ENCODE data around the gene HFE.

The HFE gene

GRCh38 chr6:26086211-26086610 is 1.0 kb upstream of the HFE start:
- Mint-ChIP-seq H3K4me3 (peak overlapping the region; percentile 87), H3K36me3 (peaks cover 3% of the 10 kb centered on the region), H3K4me1 (ENCODE audit: low read depth) (peaks cover 31% of the 10 kb centered on the region), H3K27ac (peak overlapping the region; percentile 16), H3K9me3 (ENCODE audit: low read depth) (no peaks in the 10 kb centered on the region), H3K27me3 (peaks cover 2% of the 10 kb centered on the region)

DNA sequence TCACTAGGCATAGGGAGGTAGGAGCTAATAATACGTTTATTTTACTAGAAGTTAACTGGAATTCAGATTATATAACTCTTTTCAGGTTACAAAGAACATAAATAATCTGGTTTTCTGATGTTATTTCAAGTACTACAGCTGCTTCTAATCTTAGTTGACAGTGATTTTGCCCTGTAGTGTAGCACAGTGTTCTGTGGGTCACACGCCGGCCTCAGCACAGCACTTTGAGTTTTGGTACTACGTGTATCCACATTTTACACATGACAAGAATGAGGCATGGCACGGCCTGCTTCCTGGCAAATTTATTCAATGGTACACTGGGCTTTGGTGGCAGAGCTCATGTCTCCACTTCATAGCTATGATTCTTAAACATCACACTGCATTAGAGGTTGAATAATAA is 1.1 kb downstream of the HFE start:
- Mint-ChIP-seq H3K9me3 (ENCODE audit: low read depth) (no peaks in the 10 kb centered on the region), H3K36me3 (no peaks in the 10 kb centered on the region), H3K27me3 (no peaks in the 10 kb centered on the region), H3K27ac (no peak overlapping the region), H3K4me3 (peak overlapping the region; percentile 87), H3K4me1 (ENCODE audit: low read depth) (peaks cover 31% of the 10 kb centered on the region)

DNA sequence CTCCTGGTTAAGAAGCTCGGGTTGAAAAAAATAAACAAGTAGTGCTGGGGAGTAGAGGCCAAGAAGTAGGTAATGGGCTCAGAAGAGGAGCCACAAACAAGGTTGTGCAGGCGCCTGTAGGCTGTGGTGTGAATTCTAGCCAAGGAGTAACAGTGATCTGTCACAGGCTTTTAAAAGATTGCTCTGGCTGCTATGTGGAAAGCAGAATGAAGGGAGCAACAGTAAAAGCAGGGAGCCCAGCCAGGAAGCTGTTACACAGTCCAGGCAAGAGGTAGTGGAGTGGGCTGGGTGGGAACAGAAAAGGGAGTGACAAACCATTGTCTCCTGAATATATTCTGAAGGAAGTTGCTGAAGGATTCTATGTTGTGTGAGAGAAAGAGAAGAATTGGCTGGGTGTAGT is 2.0 kb downstream of the HFE start:
- Mint-ChIP-seq H3K36me3 (no peaks in the 10 kb centered on the region), H3K4me1 (ENCODE audit: low read depth) (peaks cover 31% of the 10 kb centered on the region), H3K9me3 (ENCODE audit: low read depth) (no peaks in the 10 kb centered on the region), H3K4me3 (no peak overlapping the region), H3K27ac (no peak overlapping the region), H3K27me3 (no peaks in the 10 kb centered on the region)

- Mint-ChIP-seq H3K36me3 (no peaks in the 10 kb centered on the region), H3K4me3 (no peak overlapping the region), H3K4me1 (ENCODE audit: low read depth) (peaks cover 14% of the 10 kb centered on the region), H3K27ac (no peak overlapping the region), H3K9me3 (ENCODE audit: low read depth) (no peaks in the 10 kb centered on the region), H3K27me3 (no peaks in the 10 kb centered on the region)
Observed at GRCh38 chr6:26092443-26092842, 5.2 kb downstream of the HFE start.

GRCh38 chr6:26094036-26094435 is 6.8 kb downstream of the HFE start:
- Mint-ChIP-seq H3K27me3 (no peaks in the 10 kb centered on the region), H3K36me3 (no peaks in the 10 kb centered on the region), H3K4me3 (no peak overlapping the region), H3K27ac (no peak overlapping the region), H3K4me1 (ENCODE audit: low read depth) (peaks cover 5% of the 10 kb centered on the region), H3K9me3 (ENCODE audit: low read depth) (no peaks in the 10 kb centered on the region)

DNA sequence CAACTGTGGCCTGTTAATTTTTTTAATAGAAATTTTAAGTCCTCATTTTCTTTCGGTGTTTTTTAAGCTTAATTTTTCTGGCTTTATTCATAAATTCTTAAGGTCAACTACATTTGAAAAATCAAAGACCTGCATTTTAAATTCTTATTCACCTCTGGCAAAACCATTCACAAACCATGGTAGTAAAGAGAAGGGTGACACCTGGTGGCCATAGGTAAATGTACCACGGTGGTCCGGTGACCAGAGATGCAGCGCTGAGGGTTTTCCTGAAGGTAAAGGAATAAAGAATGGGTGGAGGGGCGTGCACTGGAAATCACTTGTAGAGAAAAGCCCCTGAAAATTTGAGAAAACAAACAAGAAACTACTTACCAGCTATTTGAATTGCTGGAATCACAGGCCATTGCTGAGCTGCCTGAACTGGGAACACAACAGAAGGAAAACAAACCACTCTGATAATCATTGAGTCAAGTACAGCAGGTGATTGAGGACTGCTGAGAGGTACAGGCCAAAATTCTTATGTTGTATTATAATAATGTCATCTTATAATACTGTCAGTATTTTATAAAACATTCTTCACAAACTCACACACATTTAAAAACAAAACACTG is 10.1 kb downstream of the HFE start:
- Mint-ChIP-seq H3K4me3 (no peak overlapping the region), H3K36me3 (no peaks in the 10 kb centered on the region), H3K27me3 (no peaks in the 10 kb centered on the region), H3K4me1 (ENCODE audit: low read depth) (peaks cover 2% of the 10 kb centered on the region), H3K9me3 (ENCODE audit: low read depth) (no peaks in the 10 kb centered on the region), H3K27ac (no peak overlapping the region)

GRCh38 chr6:26103141-26103769 is 16.0 kb downstream of the HFE start:
- Mint-ChIP-seq H3K9me3 (ENCODE audit: low read depth) (no peaks in the 10 kb centered on the region), H3K27me3 (no peaks in the 10 kb centered on the region), H3K4me1 (ENCODE audit: low read depth) (peaks cover 18% of the 10 kb centered on the region), H3K27ac (peak overlapping the region; percentile 97), H3K36me3 (no peaks in the 10 kb centered on the region), H3K4me3 (peak overlapping the region; percentile 91)

DNA sequence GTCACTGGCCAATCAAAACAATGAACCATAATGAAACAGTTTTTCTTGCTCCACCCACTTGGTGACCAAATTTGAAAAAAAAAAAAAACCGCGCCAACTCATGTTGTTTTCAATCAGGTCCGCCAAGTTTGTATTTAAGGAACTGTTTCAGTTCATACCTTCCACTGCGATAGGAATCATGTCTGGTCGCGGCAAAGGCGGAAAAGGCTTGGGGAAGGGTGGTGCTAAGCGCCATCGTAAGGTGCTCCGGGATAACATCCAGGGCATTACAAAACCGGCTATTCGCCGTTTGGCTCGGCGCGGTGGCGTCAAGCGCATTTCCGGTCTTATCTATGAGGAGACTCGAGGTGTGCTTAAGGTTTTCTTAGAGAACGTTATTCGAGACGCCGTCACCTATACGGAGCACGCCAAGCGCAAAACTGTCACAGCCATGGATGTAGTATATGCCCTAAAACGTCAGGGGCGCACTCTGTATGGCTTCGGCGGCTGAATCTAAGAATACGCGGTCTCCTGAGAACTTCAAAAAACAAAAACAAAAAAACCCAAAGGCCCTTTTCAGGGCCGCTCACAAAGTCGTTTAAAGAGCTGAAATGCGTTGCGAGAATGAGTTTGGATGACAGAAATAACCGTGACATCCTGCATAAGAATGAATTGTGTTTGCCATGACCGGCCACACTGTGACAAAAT is 16.7 kb downstream of the HFE start:
- Mint-ChIP-seq H3K4me3 (peak overlapping the region; percentile 91), H3K9me3 (ENCODE audit: low read depth) (no peaks in the 10 kb centered on the region), H3K36me3 (no peaks in the 10 kb centered on the region), H3K4me1 (ENCODE audit: low read depth) (peaks cover 18% of the 10 kb centered on the region), H3K27ac (peak overlapping the region; percentile 97), H3K27me3 (no peaks in the 10 kb centered on the region)

DNA sequence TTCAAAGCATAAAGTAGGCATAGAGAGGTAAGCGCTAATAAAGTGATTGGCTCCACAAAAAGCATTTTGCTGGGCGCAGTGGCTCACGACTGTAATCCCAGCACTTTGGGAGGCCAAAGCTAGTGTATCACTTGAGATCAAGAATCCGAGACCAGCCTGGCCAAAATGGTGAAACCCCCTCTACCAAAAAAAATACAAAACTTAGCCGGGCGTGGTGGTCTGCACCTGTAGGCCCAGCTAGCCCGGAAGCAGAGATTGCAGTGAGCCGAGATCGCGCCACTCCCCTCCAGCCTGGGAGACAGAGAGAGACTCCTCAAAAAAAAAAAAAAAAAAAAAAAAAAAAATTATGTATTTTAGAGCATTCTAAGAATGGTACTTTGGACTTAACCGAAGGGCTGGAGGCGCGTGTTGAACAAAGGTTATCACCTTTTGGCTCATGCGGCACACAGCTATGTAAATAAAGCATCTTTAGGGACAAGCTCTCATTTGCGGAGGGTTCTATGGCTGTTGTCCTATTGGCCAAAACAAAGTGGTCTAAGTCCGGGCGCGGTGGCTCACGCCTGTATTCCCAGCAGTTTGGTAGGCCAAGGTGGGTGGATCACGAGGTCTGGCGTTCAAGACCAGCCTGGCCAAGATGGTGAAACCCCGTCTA is 17.4 kb downstream of the HFE start:
- no peaks in the 10 kb centered on the region for H3K36me3 Mint-ChIP-seq
- H3K27ac Mint-ChIP-seq = peak overlapping the region; percentile 97
- peak overlapping the region; percentile 91 for H3K4me3 Mint-ChIP-seq
- H3K27me3 Mint-ChIP-seq = no peaks in the 10 kb centered on the region
- peaks cover 18% of the 10 kb centered on the region for H3K4me1 Mint-ChIP-seq (ENCODE audit: low read depth)
- H3K9me3 Mint-ChIP-seq (ENCODE audit: low read depth) = no peaks in the 10 kb centered on the region

DNA sequence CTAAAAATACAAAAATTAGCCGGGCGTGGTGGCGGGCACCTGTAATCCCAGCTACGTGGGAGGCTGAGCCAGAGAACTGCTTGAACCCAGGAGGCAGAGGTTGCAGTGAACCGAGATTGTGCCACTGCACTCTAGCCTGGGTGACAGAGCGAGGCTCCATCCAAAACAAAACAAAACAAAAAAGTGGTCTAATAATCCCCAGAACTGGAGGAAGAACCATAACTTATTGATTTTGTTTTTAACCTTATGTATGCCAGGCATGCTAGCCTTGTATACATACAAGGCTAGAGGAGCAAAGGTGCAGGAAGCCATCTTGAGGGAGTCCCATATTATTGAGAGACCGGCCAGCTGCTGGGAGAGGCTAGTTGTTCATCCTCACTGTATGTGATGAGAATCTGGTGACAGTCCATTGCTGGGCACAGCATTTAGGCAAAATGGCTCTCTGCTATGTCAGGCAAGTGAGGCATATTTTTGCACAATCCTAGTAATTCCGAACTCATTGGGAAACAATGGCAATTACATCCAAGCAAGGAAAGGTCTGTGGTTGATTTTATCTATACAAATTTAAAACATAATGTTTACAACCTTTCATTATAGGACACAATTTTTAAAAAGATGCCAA is 18.0 kb downstream of the HFE start:
- Mint-ChIP-seq H3K4me1 (ENCODE audit: low read depth) (peaks cover 18% of the 10 kb centered on the region), H3K4me3 (peak overlapping the region; percentile 13), H3K36me3 (no peaks in the 10 kb centered on the region), H3K27me3 (no peaks in the 10 kb centered on the region), H3K27ac (no peak overlapping the region), H3K9me3 (ENCODE audit: low read depth) (no peaks in the 10 kb centered on the region)

- H3K27me3 Mint-ChIP-seq = no peaks in the 10 kb centered on the region
- H3K27ac Mint-ChIP-seq = no peak overlapping the region
- no peaks in the 10 kb centered on the region for H3K9me3 Mint-ChIP-seq (ENCODE audit: low read depth)
- peaks cover 18% of the 10 kb centered on the region for H3K4me1 Mint-ChIP-seq (ENCODE audit: low read depth)
- no peaks in the 10 kb centered on the region for H3K36me3 Mint-ChIP-seq
- no peak overlapping the region for H3K4me3 Mint-ChIP-seq
Observed at GRCh38 chr6:26105842-26106241, 18.6 kb downstream of the HFE start.

DNA sequence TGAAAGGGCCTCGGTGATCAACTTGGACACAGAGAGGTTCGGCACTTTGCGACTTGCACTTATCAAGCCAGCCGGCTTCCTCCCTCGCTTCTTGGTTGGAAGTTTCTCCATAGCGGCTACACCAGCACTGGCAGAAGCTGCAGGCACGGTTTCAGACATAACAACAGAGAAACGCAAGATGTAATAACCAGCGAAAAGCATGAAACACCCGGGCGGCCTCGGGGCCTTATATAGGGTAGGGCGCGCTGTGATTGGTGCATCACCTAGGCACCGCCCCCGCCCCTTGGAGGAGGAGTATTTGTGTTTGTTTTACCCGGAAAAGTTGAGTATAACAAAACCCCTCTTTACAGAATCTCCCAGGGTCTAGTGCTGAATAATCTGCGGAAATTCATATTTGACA is 20.7 kb downstream of the HFE start:
- Mint-ChIP-seq H3K4me1 (ENCODE audit: low read depth) (peaks cover 16% of the 10 kb centered on the region), H3K27ac (no peak overlapping the region), H3K4me3 (no peak overlapping the region), H3K27me3 (no peaks in the 10 kb centered on the region), H3K36me3 (no peaks in the 10 kb centered on the region), H3K9me3 (ENCODE audit: low read depth) (no peaks in the 10 kb centered on the region)

DNA sequence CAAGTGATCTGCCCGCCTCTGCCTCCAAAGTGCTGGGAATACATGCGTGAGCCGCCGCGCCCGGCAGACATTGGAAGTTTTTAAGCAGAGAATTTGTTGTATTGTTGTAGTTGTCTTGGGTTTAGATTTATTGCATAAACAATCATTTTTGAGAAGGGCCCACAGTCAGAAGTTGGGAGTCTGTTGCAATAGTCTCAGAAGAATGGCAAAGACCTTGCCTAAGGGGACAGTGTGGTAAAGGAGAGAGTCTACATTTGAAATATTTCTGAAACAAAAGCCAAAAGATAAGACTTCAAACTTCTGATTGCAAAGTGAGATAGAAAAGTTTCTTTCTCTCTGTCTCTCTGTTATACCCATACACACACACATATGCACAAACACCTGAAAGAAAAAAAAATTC is 22.5 kb downstream of the HFE start:
- no peaks in the 10 kb centered on the region for H3K27me3 Mint-ChIP-seq
- no peaks in the 10 kb centered on the region for H3K4me1 Mint-ChIP-seq (ENCODE audit: low read depth)
- no peaks in the 10 kb centered on the region for H3K9me3 Mint-ChIP-seq (ENCODE audit: low read depth)
- no peak overlapping the region for H3K4me3 Mint-ChIP-seq
- no peak overlapping the region for H3K27ac Mint-ChIP-seq
- no peaks in the 10 kb centered on the region for H3K36me3 Mint-ChIP-seq

GRCh38 chr6:26113570-26113969 is 26.3 kb downstream of the HFE start:
- H3K9me3 Mint-ChIP-seq (ENCODE audit: low read depth) = no peaks in the 10 kb centered on the region
- H3K36me3 Mint-ChIP-seq = no peaks in the 10 kb centered on the region
- no peak overlapping the region for H3K27ac Mint-ChIP-seq
- no peak overlapping the region for H3K4me3 Mint-ChIP-seq
- no peaks in the 10 kb centered on the region for H3K27me3 Mint-ChIP-seq
- peaks cover 7% of the 10 kb centered on the region for H3K4me1 Mint-ChIP-seq (ENCODE audit: low read depth)

GRCh38 chr6:26115226-26115625 is 28.0 kb downstream of the HFE start:
- no peaks in the 10 kb centered on the region for H3K27me3 Mint-ChIP-seq
- H3K36me3 Mint-ChIP-seq = no peaks in the 10 kb centered on the region
- peaks cover 7% of the 10 kb centered on the region for H3K4me1 Mint-ChIP-seq (ENCODE audit: low read depth)
- H3K4me3 Mint-ChIP-seq = no peak overlapping the region
- no peaks in the 10 kb centered on the region for H3K9me3 Mint-ChIP-seq (ENCODE audit: low read depth)
- H3K27ac Mint-ChIP-seq = no peak overlapping the region

All from activated naive CD8-positive, alpha-beta T cell (primary cell).